Lower lobe of right lung (tissue), 2 donors: ENCODE results near the gene ELANE. TPM values are rescaled to one million over a fixed set of nuclear protein-coding genes. Genes with fewer than 3 reads are reported as not detected.
"Not testable (repeated sequence)": the region's sequence is repeated elsewhere in the genome, so short reads cannot be mapped to it uniquely, and the experiment has no call there.

ENCODE experiments used
- ATAC-seq, 2 donors: fragments of 200-7000 bp; cut with Tn5 transposase; one replicate each; pipeline ENCODE4 v1.9.1; 2020 to 2022; ENCODE audit warnings: mild to moderate bottlenecking in 2 of 2, moderate library complexity in 2 of 2
- DNase-seq: peaks from one replicate; pipeline ENCODE4 v3.0.0-alpha.2; 2020
- H3K27ac ChIP-seq: fragments of 200-600 bp; one replicate; pipeline ENCODE4 v1.8.0; 2022
- H3K27me3 ChIP-seq: fragments of 200-600 bp; one replicate; pipeline ENCODE4 v1.8.0; 2022; ENCODE audit warnings: low read depth
- H3K36me3 ChIP-seq: fragments of 200-600 bp; one replicate; pipeline ENCODE4 v1.8.0; 2022; ENCODE audit warnings: mild to moderate bottlenecking
- H3K4me1 ChIP-seq: fragments of 200-600 bp; one replicate; pipeline ENCODE4 v1.8.0; 2022
- H3K4me3 ChIP-seq: fragments of 200-600 bp; one replicate; pipeline ENCODE4 v1.8.0; 2022; ENCODE audit warnings: mild to moderate bottlenecking
- H3K9me3 ChIP-seq: fragments of 200-600 bp; one replicate; pipeline ENCODE4 v1.8.0; 2022
- CTCF ChIP-seq: fragments of 200-600 bp; IDR thresholded peaks from one replicate; pipeline ENCODE4 v1.8.0; 2022; ENCODE audit warnings: antibody characterized with exemption, mild to moderate bottlenecking
- intact Hi-C: fragments of 100-400 bp; cut with DNase I; formaldehyde crosslinking; loops from one replicate; pipeline ENCODE4 v1.11.0; 2022
- total RNA-seq: library from RNA; stranded (reverse); fragmentation: NEBNext Ultra II Directional; extraction: Animal tissue kit (Norgen Biotek cat#: 25700); gene quantifications from one replicate; pipeline ENCODE4 v1.2.1, GENCODE V29; 2021
- donor health status: DM: no; HTN: yes; CAD: no; lungs with severe emphysema.

The ELANE gene
- total RNA-seq, 1 donor from 2014 or later, result 0.97 TPM

DNA sequence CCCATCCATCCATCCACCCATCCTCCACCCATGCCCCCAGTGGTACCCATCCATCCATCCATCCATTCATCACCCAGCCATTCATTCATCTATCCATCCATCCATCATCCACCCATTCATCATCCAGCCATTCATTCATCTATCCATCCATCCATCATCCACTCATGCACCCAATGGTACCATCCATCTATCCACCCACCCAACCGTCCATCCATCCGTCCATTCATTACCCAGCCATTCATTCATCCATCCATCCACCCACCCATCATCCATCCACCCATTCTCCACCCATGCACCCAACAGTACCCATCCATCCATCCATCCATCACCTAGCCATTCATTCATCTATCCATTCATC is 35.6 kb upstream of the ELANE start:
- ATAC-seq (no peak), DNase-seq (no peak)
- Histone ChIP-seq H3K4me3 (no peak overlapping the region), H3K36me3 (peaks cover 16% of the 10 kb centered on the region), H3K4me1 (no peaks in the 10 kb centered on the region), H3K27ac (no peak overlapping the region), H3K27me3 (peaks cover 5% of the 10 kb centered on the region), H3K9me3 (no peaks in the 10 kb centered on the region)
- intact Hi-C loops, result no loop called here
- no peak for TF ChIP-seq CTCF

- ATAC-seq, intact Hi-C loops, H3K9me3 ChIP-seq, DNase-seq, H3K36me3 ChIP-seq, H3K27ac ChIP-seq, H3K4me3 ChIP-seq: not testable (repeated sequence)
- peaks cover 15% of the 10 kb centered on the region for H3K4me1 ChIP-seq
- H3K27me3 ChIP-seq, result peaks cover 32% of the 10 kb centered on the region
These were observed 31.9 kb upstream of the ELANE start for GRCh38 chr19:820212-820611.

DNA sequence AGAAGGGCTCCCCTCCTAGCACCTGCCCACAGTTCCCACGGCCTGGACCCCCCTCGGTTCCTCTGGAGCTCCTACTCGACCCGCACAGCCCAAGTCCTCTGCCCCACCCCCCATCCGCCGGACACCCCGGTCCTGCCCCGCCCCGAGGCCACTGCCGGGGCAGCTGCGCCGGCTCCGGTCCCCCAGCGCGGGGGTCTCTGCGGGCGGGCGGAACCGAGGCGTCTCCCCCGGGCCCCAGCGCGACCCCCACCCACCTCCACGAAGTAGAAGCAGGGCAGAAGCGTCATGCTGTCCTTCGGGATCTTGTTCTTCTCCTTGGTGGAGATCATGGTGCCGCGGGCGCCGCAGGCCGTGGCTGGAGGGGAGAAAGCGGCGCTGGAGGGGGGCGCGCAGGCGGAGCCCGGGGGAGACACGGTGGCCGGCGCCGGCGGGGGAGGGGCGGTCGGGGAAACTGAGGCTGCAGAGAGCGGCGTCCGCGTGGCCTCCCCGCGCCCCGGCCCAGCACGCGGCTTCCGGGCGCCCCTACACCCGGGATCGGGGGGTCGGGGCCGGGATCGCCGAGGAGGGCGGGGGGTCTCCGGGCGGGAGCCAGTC is 30.8 kb upstream of the ELANE start:
- peaks cover 15% of the 10 kb centered on the region for H3K4me1 ChIP-seq
- intact Hi-C loops, result no loop called here
- DNase-seq, result no peak
- ATAC-seq, result peak in 1 of 2 donors; percentile 5
- no peak for TF ChIP-seq CTCF
- no peaks in the 10 kb centered on the region for H3K36me3 ChIP-seq
- peak overlapping the region; percentile 39 for H3K4me3 ChIP-seq
- H3K27me3 ChIP-seq, result peaks cover 32% of the 10 kb centered on the region
- no peaks in the 10 kb centered on the region for H3K9me3 ChIP-seq
- no peak overlapping the region for H3K27ac ChIP-seq

- Histone ChIP-seq H3K4me3 (peak within 1 kb of the TSS; percentile 39), H3K4me1 (peaks cover 15% of the 10 kb centered on the region), H3K27ac (no peak within 1 kb of the TSS), H3K36me3 (no peaks in the 10 kb centered on the region), H3K27me3 (peaks cover 32% of the 10 kb centered on the region), H3K9me3 (no peaks in the 10 kb centered on the region)
- no peak for ATAC-seq
- DNase-seq, result no peak
- no peak for TF ChIP-seq CTCF
- intact Hi-C loops, result no loop called here
These were observed 30.1 kb upstream of the ELANE start, which contains the start of gene PLPPR3 for GRCh38 chr19:821825-822503. Gene PLPPR3 (minus strand): TSS chr19:821955. CDS start chr19:821559, 396 bp downstream.

DNA sequence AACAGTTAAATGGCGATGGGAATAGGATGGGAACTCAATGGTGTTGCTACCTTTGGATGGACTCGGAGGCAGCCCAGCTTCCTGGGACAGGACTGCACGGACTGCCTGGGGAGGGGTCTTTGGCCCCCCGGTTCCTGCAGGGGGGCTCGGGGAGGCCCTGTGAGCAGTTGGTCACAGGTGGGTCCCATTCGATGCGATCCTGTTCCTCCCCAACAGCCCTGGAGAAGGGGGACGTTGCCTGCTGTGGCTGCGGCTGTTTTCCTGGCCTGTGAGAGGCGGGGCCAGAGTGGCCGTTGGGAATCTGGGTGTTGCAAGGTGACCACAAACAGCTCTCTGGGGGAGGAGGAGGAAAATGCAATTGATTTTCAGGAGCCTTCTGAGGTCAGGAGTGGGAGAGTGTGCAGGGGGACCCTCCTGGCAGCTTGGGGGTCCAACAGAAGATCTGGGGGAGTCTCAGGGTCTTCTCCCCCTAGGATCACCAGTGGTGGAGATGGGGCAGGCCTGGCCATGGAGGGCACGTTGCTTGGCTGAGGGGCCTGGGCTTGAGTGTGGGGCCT is 28.5 kb upstream of the ELANE start:
- peaks cover 24% of the 10 kb centered on the region for H3K4me1 ChIP-seq
- H3K27me3 ChIP-seq, result peaks cover 32% of the 10 kb centered on the region
- H3K9me3 ChIP-seq, result no peaks in the 10 kb centered on the region
- ATAC-seq, result no peak
- no peaks in the 10 kb centered on the region for H3K36me3 ChIP-seq
- DNase-seq, result no peak
- no peak for TF ChIP-seq CTCF
- no peak overlapping the region for H3K27ac ChIP-seq
- no peak overlapping the region for H3K4me3 ChIP-seq
- intact Hi-C loops, result no loop called here

GRCh38 chr19:824885-825284 is 27.2 kb upstream of the ELANE start:
- Histone ChIP-seq H3K27ac (no peak overlapping the region), H3K27me3 (peaks cover 37% of the 10 kb centered on the region), H3K9me3 (no peaks in the 10 kb centered on the region), H3K4me3 (no peak overlapping the region), H3K36me3 (no peaks in the 10 kb centered on the region), H3K4me1 (peaks cover 24% of the 10 kb centered on the region)
- peak; percentile 21 to 44 for ATAC-seq
- DNase-seq, result no peak
- TF ChIP-seq CTCF, result no peak
- intact Hi-C loops, result no loop called here
